ENCODE data around the gene MLH3.

Gene MLH3

GRCh38 chr14:75066691-75067090, 15.4 kb upstream of the MLH3 start:
- DNase-seq: no peak

DNA sequence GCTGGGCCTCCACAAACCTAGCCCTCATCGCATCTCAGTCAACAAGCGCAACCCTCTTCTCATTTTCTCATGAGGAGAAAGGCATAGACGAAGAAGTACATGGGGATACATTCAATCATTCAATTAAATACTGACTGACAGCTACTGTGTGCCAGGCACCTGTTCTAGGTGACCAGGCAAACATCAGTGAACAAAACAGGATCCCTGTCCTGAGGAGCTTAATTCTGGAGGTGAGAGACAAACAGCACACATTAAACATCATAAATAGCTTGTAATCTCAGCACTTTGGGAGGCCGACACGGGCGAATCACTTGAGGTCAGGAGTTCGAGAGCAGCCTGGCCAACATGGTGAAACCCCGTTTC, 12.9 kb upstream of the MLH3 start:
- no peak for DNase-seq

DNA sequence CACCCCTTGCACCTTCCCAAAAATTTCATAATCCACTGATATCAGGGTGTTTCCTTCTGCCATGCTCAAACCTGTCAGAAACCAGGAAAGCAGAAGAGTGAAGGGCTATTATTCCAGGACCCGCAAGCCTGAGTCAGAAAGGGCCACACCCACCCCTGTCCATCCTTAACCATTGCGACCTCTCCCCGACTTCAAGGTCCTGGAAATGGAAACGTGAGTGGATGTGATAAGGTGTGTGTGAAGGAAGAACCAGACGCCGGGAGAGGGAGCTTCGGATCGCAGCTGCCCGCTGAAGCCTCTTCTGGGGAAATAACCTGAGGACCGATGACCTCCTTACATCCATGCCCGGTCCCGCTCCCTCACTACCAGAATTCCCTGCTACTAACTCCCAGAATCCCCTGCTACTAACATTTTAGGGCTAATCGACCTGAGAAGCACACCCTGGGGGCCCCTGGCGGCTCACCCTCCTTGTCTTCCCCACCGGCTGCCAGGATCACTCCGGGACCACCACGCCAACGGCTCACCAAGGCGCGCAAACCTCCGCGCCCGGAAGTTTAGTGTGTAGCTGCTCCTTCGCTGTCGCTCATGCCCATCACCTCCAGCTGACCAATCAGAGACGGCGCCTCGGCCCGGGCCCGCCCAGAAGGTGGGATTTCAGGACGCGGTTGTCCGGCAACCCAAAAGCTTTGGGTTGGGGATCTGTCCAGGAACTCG, 12.4 kb upstream of the MLH3 start, which contains the start of gene ACYP1:
ACYP1 (minus strand) TSS at position 534 of the 714 bp plus-strand sequence; CDS start at position 63, 471 bp downstream.
- DNase-seq: peak; percentile 87

- no peak for DNase-seq
Measured at GRCh38 chr14:75063013-75063412, 11.7 kb upstream of the MLH3 start.

- no peak for DNase-seq
Measured at GRCh38 chr14:75060420-75060819, 9.2 kb upstream of the MLH3 start.

DNA sequence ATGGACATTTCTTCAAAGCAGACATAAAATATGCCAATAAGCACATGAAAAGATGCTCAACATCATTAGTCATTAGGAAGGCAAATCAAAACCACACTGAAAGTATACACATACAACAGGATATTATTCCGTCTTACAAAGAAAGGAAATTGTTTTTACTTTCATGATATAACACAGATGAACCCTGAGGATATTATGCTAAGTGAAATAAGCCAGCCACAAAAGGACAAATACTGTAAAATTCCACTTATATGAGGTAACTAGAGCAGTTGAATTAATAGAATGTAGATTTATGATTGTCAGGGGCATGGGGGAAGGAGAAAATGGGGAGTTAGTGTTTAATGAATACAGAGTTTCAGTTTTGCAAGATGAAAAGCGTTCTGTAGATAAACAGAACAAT, 8.4 kb upstream of the MLH3 start:
- no peak for DNase-seq

- no peak for DNase-seq
Measured at GRCh38 chr14:75054421-75054820, 3.2 kb upstream of the MLH3 start.

DNA sequence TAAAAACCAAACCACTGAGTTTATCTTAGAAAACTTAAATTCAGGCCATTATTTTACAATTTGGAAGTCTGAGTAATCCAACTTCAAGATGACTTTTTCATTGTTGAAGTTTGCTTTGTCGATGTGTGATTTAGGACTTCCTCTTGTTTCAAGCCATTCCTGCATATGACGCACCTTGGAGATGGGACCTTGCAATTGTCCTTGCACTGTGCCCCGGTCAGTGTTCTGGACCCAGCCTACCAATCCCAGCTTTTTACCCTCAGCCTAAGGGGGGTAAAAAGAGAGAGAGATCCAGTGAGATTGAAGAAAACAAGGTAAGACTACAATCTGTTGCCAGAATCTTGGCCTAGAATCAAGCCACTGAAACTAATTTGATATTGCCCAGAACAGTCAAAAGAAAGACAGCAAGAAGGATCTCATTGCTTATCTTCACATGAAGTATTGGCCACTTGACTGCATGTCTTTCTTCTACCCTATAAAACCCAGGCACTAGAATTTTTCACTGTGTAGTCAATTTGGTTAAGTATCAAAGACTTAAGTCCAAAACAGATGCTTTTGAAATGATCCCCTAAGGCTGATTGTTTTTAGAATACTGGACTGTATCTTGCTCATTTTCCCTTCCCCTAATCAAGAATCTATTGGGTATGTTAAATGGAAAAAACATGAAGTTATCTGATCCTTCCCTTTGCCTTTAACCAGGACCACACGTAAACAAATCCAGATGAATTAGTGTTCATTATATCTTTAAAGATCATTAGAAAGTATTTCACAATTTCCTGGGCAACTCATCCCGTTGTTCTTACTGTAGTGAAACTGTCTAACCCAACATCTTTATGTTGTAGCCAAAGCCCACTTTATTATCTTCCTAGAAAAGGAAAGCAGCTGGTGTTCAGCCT, 2.4 kb upstream of the MLH3 start:
- DNase-seq: no peak

- no peak for DNase-seq
Measured at GRCh38 chr14:75051556-75051899, 261 bp upstream of the MLH3 start.

DNA sequence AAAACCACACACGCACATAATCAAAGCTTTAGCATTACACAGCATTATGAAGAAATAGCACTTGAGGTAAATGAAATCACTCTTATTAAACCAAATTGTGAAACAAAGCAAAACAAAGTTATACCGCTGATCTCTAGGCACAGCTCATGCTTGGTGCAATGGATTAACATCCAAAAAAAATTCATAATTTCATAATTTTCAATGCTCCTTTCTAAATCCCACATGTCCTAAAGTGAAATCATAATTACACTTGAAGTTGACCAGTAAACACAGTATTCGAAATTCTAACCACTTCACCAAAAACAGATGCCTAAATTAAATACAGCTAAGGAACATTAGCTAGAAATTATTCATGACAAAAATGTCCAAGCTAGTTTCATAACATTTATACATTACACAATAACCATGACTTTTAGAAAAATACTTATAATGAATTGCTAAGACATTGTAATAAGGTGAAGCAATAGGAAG, 1.5 kb downstream of the MLH3 start:
- no peak for DNase-seq

DNA sequence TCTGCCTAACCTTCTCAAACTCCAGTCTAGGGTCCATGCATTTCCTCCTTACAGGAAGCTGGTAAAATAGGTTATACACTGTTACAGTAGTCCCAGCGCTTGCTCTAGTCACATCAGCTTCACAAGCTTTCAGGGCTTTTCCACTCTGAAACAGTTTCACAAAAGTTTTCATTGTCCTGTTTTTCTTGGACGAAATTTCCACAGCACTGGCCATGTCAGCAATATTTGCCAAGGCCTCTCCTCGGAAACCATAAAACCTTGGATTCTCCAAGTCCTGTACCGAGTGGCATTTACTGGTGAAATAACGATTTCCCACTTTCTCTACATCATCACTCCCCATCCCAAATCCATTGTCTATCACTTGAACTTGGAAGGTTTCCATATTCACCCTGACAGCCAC, 2.1 kb downstream of the MLH3 start:
- no peak for DNase-seq

GRCh38 chr14:75048101-75048500, 3.2 kb downstream of the MLH3 start:
- no peak for DNase-seq

DNA sequence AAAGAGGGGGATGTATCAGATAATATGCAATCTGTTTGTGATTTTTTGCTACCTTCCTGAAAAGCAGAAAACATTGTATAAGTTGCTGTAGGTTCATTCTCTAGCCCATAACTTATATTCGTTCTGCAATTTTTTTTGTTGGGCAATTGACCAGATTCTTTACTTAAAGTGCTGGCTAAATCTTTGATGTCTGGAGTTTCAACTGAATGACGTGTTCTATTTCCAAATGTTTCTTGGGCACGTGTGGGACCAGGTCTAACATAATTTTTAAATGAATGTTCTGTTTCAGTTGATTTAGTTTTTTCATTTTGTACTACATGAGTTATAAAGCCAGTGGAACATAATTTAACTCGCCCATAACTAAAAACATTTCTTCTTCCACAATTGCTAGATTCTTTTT, 3.8 kb downstream of the MLH3 start:
- no peak for DNase-seq

DNA sequence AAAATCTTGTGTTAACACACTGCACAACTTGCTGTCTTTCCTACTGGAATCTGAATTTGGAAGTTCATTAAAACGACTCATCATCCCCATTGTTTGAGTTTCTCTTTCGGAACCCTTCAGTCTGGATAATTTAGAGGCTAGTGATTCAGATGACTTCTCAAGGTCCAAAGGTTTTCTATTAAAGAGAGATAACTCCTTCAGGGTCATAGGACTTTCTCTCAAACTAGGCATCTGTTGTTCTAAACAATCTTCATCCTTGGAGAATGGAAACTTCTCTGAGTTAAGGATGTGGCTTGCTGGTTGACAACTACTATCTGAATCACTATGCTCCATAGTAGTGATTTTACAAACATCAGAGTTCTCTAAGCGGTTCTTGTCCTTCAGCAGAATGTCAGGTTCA, 4.4 kb downstream of the MLH3 start:
- no peak for DNase-seq

DNA sequence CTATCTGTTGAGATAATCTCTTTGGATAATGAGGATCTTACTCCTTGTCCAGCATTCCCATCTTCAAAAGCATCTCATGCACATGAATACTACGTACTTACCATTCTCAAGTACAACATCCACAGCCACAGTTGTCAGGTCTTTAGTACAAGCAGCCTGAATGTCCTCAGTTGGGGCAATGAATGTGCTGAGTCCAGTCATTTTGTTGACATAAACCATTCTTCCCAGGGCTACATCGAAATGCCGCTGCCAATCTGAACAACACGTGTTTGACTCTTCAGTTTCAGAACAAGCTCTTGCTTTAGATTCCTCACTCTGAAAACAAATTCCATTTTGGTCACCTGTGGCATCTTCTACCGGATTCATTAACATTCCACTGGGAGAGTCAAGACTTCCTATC, 5.0 kb downstream of the MLH3 start:
- DNase-seq: no peak

DNA sequence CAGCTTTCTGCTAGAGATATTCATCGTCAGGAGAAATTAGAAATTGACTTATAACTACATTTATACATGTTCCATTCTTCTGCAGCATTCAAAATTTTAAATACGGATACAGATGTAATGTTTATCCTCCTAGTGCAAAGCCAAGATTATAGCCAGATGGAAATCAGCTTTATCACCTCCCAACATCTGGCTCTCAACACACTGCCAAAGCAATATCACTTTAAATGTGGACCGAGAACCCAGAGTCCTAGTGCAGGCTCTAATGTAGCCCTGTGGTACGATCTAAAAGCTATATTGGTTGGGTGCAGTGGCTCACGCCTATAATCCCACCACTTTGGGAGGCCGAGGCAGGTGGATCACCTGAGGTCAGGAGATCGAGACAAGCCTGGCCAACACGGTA, 6.5 kb downstream of the MLH3 start:
- no peak for DNase-seq

- no peak for DNase-seq
Measured at GRCh38 chr14:75044322-75044721, 6.9 kb downstream of the MLH3 start.

DNA sequence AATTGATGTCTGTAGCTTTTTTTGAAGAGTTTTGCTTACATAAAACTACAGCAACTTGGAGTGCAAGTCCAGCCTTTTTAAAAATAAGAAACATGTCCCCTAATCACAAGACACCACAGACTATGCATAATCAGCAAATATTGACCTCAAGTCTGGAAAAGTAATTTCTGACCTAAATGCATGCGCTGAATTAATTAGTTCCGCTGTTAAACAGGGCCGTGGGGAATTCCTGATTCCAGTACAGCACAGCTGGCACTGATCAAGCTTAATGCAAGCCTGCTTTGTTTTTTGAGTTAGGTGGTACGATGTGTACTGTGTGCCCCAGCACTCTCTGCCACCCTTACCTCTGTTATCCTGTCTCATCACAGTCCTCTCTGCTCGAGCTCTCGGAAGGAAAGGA, 9.2 kb downstream of the MLH3 start:
- DNase-seq: no peak

DNA sequence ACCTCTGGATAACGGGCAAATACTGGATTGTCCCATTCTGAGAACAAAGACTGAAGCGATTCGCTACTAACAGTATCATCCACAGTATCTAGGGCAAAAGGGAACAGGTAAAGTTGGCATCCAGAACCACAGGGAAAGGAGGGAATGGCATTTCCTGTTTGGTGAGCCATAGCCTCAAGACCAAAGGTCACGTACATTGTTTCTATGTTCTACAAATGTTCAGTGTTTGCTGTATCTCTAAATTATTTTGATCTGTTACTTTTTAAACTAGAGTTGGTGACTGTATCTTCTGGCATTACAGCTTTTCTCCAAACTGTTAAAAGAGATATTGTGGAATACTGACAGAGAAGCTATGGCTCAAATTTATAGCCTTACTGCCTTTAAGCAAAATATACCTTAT, 9.7 kb downstream of the MLH3 start:
- no peak for DNase-seq

DNA sequence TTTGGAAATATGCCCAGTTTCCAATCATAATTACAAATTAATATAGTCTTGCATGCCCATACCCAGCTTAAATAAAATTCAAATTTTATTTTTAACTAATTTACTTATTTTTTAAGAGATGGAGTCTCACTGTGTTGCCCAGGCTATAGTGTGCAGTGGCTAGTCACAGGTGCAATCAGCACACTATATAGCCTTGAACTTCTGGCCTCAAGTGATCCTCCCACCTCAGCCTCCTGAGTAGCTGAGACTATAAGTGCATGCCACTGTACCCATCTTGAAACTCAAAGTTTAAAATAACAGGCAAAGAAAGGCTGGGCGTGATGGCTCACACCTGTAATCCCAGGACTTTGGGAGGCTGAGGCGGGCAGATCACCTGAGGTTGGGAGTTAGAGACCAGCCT, 10.3 kb downstream of the MLH3 start:
- DNase-seq: no peak

DNA sequence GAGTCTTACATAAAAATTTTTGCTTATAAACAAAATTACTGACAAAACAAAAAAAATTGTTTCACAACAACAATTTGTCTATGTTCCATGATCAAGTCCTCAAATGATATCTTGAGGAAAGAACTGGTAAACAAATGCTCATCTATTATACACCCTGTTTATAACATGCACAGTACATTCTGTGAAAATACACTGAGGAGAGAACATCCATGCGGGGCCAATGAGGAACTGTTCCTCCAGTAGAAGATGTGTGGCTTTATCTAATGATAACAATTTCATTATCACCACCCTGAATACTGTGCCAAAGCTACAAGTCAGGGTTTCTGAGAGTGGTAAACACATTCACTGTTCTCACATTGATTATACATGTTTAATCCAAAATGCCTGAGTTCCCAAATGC, 10.8 kb downstream of the MLH3 start:
- DNase-seq: no peak

DNA sequence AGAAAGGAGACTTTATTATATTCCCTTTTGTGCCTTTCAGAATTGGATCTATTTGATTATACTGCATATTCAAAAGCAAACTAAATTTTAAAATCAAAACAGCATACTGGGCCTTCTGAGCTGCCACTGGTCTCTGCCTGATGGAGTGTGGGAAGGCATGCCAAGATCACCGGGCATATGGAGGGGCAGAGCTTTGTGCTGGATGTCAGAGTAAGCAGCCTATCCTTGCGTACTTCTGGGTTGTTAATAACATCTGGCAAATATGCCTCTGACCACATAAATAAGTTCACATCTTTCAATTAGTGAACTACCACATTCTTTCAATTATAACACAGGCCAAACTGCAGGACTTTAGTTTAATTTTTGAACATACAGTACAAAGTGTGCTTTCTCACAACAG, 18.3 kb downstream of the MLH3 start:
- no peak for DNase-seq

GRCh38 chr14:75030147-75030546, 21.1 kb downstream of the MLH3 start:
- no peak for DNase-seq

- no peak for DNase-seq
Measured at GRCh38 chr14:75025876-75026275, 25.4 kb downstream of the MLH3 start.

GRCh38 chr14:75025082-75025481, 26.2 kb downstream of the MLH3 start:
- no peak for DNase-seq

All from NCI-H1105 (cell line).